ENCODE data around the gene RBMS3. TPM values are rescaled to one million over a fixed set of nuclear protein-coding genes. Genes with fewer than 3 reads are reported as not detected.

RBMS3 gene
- total RNA-seq, 1 donor, result 81.1 TPM

- no peak for TF ChIP-seq CTCF (IDR thresholded peaks at IDR 0.05; ENCODE audit: extremely low read depth, low read depth, low read length)
- H3K27me3 ChIP-seq (ENCODE audit: insufficient read depth, low read length), result no peaks in the 10 kb centered on the region
- peaks cover 5% of the 10 kb centered on the region for H3K4me1 ChIP-seq (ENCODE audit: insufficient read depth, low read length)
- H4K20me1 ChIP-seq (ENCODE audit: insufficient read depth, low read length), result peaks cover 3% of the 10 kb centered on the region
- H3K4me2 ChIP-seq (ENCODE audit: insufficient read depth, low read length), result no peak overlapping the region
- H3K27ac ChIP-seq (ENCODE audit: low read depth, low read length), result no peak overlapping the region
- no peaks in the 10 kb centered on the region for H3K9me3 ChIP-seq (ENCODE audit: low read depth, low read length)
- no peak overlapping the region for H3K4me3 ChIP-seq (ENCODE audit: insufficient read depth, low read length)
- H3K36me3 ChIP-seq (ENCODE audit: insufficient read depth, low read length), result no peaks in the 10 kb centered on the region
- peaks cover 5% of the 10 kb centered on the region for H3K79me2 ChIP-seq (ENCODE audit: insufficient read depth, low read length)
- no peak overlapping the region for H2AFZ ChIP-seq (ENCODE audit: low read length)
- no peak for DNase-seq (ENCODE audit: insufficient read length, low spot score, missing footprints)
These were observed 173.3 kb downstream of the RBMS3 start for GRCh38 chr3:29454161-29454611.

- TF ChIP-seq CTCF (IDR thresholded peaks at IDR 0.05; ENCODE audit: extremely low read depth, low read depth, low read length), result no peak
- Histone ChIP-seq H3K9me3 (ENCODE audit: low read depth, low read length) (no peaks in the 10 kb centered on the region), H3K27ac (ENCODE audit: low read depth, low read length) (no peak overlapping the region), H3K27me3 (ENCODE audit: insufficient read depth, low read length) (no peaks in the 10 kb centered on the region), H3K79me2 (ENCODE audit: insufficient read depth, low read length) (peaks cover 3% of the 10 kb centered on the region), H3K4me1 (ENCODE audit: insufficient read depth, low read length) (peaks cover 5% of the 10 kb centered on the region), H4K20me1 (ENCODE audit: insufficient read depth, low read length) (peaks cover 3% of the 10 kb centered on the region), H3K4me2 (ENCODE audit: insufficient read depth, low read length) (no peak overlapping the region), H3K4me3 (ENCODE audit: insufficient read depth, low read length) (no peak overlapping the region), H2AFZ (ENCODE audit: low read length) (no peak overlapping the region), H3K36me3 (ENCODE audit: insufficient read depth, low read length) (no peaks in the 10 kb centered on the region)
- no peak for DNase-seq (ENCODE audit: insufficient read length, low spot score, missing footprints)
These were observed 176.0 kb downstream of the RBMS3 start for GRCh38 chr3:29456901-29457300.

- Histone ChIP-seq H3K36me3 (ENCODE audit: insufficient read depth, low read length) (no peaks in the 10 kb centered on the region), H3K27ac (ENCODE audit: low read depth, low read length) (no peak overlapping the region), H3K4me3 (ENCODE audit: insufficient read depth, low read length) (no peak overlapping the region), H3K4me1 (ENCODE audit: insufficient read depth, low read length) (peaks cover 12% of the 10 kb centered on the region), H2AFZ (ENCODE audit: low read length) (no peak overlapping the region), H3K79me2 (ENCODE audit: insufficient read depth, low read length) (peaks cover 12% of the 10 kb centered on the region), H4K20me1 (ENCODE audit: insufficient read depth, low read length) (peaks cover 5% of the 10 kb centered on the region), H3K4me2 (ENCODE audit: insufficient read depth, low read length) (no peak overlapping the region), H3K27me3 (ENCODE audit: insufficient read depth, low read length) (no peaks in the 10 kb centered on the region), H3K9me3 (ENCODE audit: low read depth, low read length) (no peaks in the 10 kb centered on the region)
- no peak for DNase-seq (ENCODE audit: insufficient read length, low spot score, missing footprints)
- no peak for TF ChIP-seq CTCF (IDR thresholded peaks at IDR 0.05; ENCODE audit: extremely low read depth, low read depth, low read length)
These were observed 182.4 kb downstream of the RBMS3 start for GRCh38 chr3:29463304-29463703.

- no peak for TF ChIP-seq CTCF (IDR thresholded peaks at IDR 0.05; ENCODE audit: extremely low read depth, low read depth, low read length)
- Histone ChIP-seq H3K4me1 (ENCODE audit: insufficient read depth, low read length) (peaks cover 12% of the 10 kb centered on the region), H3K27ac (ENCODE audit: low read depth, low read length) (no peak overlapping the region), H3K79me2 (ENCODE audit: insufficient read depth, low read length) (peaks cover 12% of the 10 kb centered on the region), H3K4me3 (ENCODE audit: insufficient read depth, low read length) (no peak overlapping the region), H2AFZ (ENCODE audit: low read length) (no peak overlapping the region), H3K36me3 (ENCODE audit: insufficient read depth, low read length) (no peaks in the 10 kb centered on the region), H3K9me3 (ENCODE audit: low read depth, low read length) (no peaks in the 10 kb centered on the region), H3K4me2 (ENCODE audit: insufficient read depth, low read length) (peak overlapping the region; percentile 46), H4K20me1 (ENCODE audit: insufficient read depth, low read length) (peaks cover 5% of the 10 kb centered on the region), H3K27me3 (ENCODE audit: insufficient read depth, low read length) (no peaks in the 10 kb centered on the region)
- DNase-seq (ENCODE audit: insufficient read length, low spot score, missing footprints), result peak; percentile 57
These were observed 185.0 kb downstream of the RBMS3 start for GRCh38 chr3:29465836-29466235.

All from osteoblast (primary cell).